Left ventricle myocardium inferior (tissue), 1 donor: ENCODE measurements around the gene ENTR1. TPM values are rescaled to one million over a fixed set of nuclear protein-coding genes. Genes with fewer than 3 reads are reported as not detected.

Experiments
- DNase-seq: peaks from one replicate; pipeline ENCODE4 v3.0.0-alpha.2; 2020
- H3K27ac ChIP-seq: fragments of 200-600 bp; replicated peaks from 2 replicates; pipeline ENCODE4 v1.8.0; 2021
- H3K27me3 ChIP-seq: fragments of 200-600 bp; 2 replicates; pipeline ENCODE4 v1.8.0; 2021; ENCODE audit warnings: low read depth
- H3K36me3 ChIP-seq: fragments of 200-600 bp; 2 replicates; pipeline ENCODE4 v1.8.0; 2021
- H3K4me1 ChIP-seq: fragments of 200-600 bp; 2 replicates; pipeline ENCODE4 v1.8.0; 2021
- H3K4me3 ChIP-seq: fragments of 200-600 bp; 2 replicates; pipeline ENCODE4 v1.8.0; 2021; ENCODE audit warnings: mild to moderate bottlenecking, moderate library complexity
- H3K9me3 ChIP-seq: fragments of 200-600 bp; replicated peaks from 2 replicates; pipeline ENCODE4 v1.8.0; 2021
- intact Hi-C: fragments of 100-400 bp; cut with micrococcal nuclease; formaldehyde crosslinking; loops from one replicate; pipeline ENCODE4 v1.11.0; 2022
- total RNA-seq: library from RNA; stranded (reverse); fragmentation: NEBNext Ultra II Directional; extraction: Animal tissue kit (Norgen Biotek cat#: 25700); gene quantifications from one replicate; pipeline ENCODE4 v1.2.1, GENCODE V29; 2021
- TF ChIP-seq, protein P1 (sequence below): fragments of 200-600 bp; IDR thresholded peaks from 2 replicates; pipeline ENCODE4 v1.8.0; 2021; ENCODE audit warnings: antibody characterized with exemption, mild to moderate bottlenecking, borderline replicate concordance
- donor health status: DM: no; HTN: yes; CAD: no; lungs with severe emphysema.

The ENTR1 gene
- total RNA-seq, 1 donor from 2014 or later: 20.1 TPM

DNA sequence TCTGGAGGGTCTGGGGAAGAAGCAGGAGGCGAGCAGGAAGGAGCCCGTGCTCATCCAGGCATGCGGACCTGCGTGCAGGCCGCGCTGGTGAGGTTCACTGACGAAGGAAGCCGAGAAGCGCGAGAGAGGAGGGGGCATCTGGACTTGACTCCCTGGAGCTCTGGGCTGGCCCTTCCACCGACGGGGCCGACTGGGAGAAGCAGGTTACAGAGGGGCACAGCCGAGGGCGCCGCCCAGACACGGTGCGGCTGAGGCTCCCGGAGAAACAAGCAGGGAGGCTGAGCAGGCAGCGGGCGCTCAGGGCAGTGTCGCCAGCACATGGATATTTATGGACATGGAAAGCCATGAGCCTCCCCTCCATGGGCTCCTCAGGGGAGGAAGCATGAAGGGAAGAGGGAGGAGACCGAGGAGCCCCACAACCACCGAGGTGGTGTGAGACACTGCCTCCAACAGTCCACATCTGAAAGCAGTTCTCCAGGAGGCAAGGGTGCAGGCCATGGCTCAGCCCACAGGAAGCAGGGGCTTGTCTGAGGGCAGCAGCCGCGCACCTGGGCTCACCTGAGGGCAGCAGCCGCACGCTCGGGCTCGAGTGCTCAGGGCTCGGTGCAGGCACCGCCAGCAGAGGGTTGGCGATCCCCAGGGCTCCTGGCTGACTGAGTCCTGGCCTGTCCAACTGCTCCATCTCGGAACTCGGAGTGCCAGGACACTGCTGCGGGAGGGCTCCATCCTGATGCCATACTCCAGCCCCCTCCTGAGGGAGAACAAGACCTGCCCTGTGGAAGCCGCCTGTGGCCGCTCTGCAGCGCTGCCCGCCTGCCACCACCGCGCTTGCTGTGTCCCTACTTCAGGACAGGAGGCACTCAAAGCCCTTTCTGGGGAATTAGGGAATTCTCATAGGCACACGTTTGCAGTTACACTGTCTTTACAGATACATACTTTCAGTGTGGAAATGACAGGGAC lies 44.9 kb upstream of the ENTR1 start:
- H3K4me1 ChIP-seq: no peaks in the 10 kb centered on the region
- H3K27me3 ChIP-seq: no peaks in the 10 kb centered on the region
- H3K9me3 ChIP-seq: no peaks in the 10 kb centered on the region
- no peak overlapping the region for H3K4me3 ChIP-seq
- TF ChIP-seq, protein P1, sequence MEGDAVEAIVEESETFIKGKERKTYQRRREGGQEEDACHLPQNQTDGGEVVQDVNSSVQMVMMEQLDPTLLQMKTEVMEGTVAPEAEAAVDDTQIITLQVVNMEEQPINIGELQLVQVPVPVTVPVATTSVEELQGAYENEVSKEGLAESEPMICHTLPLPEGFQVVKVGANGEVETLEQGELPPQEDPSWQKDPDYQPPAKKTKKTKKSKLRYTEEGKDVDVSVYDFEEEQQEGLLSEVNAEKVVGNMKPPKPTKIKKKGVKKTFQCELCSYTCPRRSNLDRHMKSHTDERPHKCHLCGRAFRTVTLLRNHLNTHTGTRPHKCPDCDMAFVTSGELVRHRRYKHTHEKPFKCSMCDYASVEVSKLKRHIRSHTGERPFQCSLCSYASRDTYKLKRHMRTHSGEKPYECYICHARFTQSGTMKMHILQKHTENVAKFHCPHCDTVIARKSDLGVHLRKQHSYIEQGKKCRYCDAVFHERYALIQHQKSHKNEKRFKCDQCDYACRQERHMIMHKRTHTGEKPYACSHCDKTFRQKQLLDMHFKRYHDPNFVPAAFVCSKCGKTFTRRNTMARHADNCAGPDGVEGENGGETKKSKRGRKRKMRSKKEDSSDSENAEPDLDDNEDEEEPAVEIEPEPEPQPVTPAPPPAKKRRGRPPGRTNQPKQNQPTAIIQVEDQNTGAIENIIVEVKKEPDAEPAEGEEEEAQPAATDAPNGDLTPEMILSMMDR: no peak
- no peak overlapping the region for H3K27ac ChIP-seq
- DNase-seq: no peak
- intact Hi-C loops: no loop called here
- peaks cover 98% of the 10 kb centered on the region for H3K36me3 ChIP-seq

DNA sequence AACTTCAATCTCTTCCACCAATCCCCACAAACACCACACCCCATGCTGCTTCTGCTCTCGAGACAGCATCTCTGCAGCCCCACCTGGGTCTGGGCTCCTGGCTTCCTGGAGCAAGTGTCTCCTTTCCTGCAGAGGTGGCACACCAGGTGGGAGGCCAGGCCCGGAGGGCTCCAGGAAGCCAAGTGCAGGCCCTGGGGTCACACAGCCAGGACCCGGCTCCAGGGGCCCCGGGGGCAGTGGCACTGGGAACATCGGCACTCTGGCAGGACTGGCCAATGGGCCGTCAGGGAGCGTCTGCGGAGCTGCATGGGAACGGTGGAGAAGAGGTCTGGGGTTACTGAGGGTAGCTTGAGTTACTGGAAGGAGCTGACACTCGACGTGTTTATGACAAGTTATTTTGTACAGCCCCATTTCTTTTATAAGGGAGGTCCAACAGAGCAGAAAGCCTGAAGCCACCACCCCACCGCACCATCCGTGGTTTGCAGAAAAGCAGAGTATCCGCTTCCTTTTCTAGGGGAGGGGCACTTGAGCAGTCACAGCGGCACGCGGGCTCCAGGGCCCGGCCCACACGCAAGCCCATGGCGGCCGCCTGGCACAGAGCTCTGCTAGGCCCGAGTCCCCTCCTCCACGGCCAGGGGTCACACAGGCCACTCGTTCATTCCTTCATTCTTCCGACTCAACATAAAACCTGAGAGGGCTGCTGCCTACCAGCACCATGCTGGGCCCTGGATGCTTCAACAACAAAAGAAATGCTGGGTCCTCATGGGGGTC lies 43.8 kb upstream of the ENTR1 start:
- Histone ChIP-seq H3K4me1 (no peaks in the 10 kb centered on the region), H3K9me3 (no peaks in the 10 kb centered on the region), H3K4me3 (no peak overlapping the region), H3K36me3 (peaks cover 98% of the 10 kb centered on the region), H3K27ac (no peak overlapping the region), H3K27me3 (no peaks in the 10 kb centered on the region)
- DNase-seq: no peak
- intact Hi-C loops: no loop called here
- TF ChIP-seq, protein P1: no peak

DNA sequence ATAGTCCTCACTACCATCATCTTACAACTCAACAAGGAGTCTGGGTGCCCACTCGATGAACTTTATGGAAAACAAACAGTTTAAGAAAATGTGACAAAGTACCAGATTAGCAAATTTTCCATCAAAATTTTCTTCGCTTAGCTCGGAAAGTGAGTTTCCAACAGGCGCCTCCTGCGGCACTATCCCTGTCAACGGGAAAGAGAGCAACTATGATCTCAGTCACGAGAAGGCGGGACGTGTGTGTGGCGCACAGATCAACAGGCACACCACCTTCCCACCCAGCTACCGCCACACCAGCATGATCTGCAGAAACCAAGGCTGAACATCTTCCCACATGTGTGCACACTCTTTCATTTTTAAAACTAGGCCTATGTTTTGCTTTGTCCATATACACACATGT lies 42.9 kb upstream of the ENTR1 start:
- Histone ChIP-seq H3K27ac (no peak overlapping the region), H3K36me3 (peaks cover 96% of the 10 kb centered on the region), H3K27me3 (no peaks in the 10 kb centered on the region), H3K9me3 (no peaks in the 10 kb centered on the region), H3K4me1 (no peaks in the 10 kb centered on the region), H3K4me3 (no peak overlapping the region)
- TF ChIP-seq, protein P1: no peak
- DNase-seq: no peak
- intact Hi-C loops: no loop called here

DNA sequence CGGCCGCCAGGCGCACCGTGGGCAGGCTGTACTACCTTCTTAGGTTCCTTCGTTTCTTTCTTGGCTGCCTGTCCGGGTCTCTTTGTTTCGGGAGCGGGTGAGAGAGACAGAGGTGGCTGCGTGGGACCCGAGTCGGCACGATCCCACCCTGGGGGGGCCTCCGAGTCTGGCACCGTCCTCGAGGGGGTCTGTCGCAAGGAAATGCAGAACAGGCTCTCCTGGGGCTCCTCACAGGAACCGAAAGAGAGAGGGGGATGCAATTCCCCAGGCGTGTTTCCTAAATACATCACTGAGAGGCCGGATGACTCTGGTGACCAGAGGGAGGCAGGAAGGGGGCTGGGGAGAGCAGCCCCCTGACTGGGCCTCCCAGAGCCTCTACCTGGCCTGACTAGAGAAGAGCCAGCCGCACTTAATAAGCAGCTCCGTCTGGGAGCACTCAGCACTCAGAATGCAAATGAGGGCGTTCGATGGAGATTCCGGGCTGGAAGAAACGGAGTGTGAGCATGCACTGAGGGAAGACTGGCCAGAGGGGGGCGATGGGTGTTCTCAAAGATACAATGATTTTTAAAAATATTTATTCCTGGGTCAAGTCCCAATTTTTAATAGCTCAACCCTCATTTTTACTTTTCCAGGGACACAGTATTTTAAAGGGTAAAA lies 40.9 kb upstream of the ENTR1 start:
- intact Hi-C loops: no loop called here
- DNase-seq: no peak
- TF ChIP-seq, protein P1: no peak
- H3K27me3 ChIP-seq: no peaks in the 10 kb centered on the region
- H3K36me3 ChIP-seq: peaks cover 94% of the 10 kb centered on the region
- no peak overlapping the region for H3K4me3 ChIP-seq
- no peak overlapping the region for H3K27ac ChIP-seq
- no peaks in the 10 kb centered on the region for H3K4me1 ChIP-seq
- H3K9me3 ChIP-seq: no peaks in the 10 kb centered on the region

DNA sequence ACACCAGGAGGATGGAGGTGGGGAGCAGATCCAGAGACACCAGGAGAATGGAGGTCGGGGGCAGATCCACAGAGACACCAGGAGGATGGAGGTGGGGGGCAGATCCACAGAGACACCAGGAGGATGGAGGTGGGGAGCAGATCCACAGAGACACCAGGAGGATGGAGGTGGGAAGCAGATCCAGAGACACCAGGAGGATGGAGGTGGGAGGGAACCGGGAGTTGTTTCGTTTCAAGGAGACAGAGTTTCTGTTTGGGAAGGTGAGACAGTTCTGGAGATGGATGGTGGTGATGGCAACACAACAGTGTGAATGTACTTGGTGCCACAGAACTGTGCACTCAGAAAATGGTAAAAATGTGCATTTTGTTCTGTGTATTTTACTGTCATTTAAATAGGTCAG lies 38.2 kb upstream of the ENTR1 start:
- H3K27me3 ChIP-seq: no peaks in the 10 kb centered on the region
- intact Hi-C loops: no loop called here
- no peaks in the 10 kb centered on the region for H3K9me3 ChIP-seq
- no peak for DNase-seq
- H3K36me3 ChIP-seq: peaks cover 94% of the 10 kb centered on the region
- TF ChIP-seq, protein P1: no peak
- H3K4me3 ChIP-seq: no peak overlapping the region
- H3K4me1 ChIP-seq: no peaks in the 10 kb centered on the region
- H3K27ac ChIP-seq: no peak overlapping the region
